ENCODE results near the gene TSPO. TPM values are rescaled to one million over a fixed set of nuclear protein-coding genes. Genes with fewer than 3 reads are reported as not detected.

The TSPO gene
- total RNA-seq, 1 experiment from 2014 or later, result 44.6 TPM

DNA sequence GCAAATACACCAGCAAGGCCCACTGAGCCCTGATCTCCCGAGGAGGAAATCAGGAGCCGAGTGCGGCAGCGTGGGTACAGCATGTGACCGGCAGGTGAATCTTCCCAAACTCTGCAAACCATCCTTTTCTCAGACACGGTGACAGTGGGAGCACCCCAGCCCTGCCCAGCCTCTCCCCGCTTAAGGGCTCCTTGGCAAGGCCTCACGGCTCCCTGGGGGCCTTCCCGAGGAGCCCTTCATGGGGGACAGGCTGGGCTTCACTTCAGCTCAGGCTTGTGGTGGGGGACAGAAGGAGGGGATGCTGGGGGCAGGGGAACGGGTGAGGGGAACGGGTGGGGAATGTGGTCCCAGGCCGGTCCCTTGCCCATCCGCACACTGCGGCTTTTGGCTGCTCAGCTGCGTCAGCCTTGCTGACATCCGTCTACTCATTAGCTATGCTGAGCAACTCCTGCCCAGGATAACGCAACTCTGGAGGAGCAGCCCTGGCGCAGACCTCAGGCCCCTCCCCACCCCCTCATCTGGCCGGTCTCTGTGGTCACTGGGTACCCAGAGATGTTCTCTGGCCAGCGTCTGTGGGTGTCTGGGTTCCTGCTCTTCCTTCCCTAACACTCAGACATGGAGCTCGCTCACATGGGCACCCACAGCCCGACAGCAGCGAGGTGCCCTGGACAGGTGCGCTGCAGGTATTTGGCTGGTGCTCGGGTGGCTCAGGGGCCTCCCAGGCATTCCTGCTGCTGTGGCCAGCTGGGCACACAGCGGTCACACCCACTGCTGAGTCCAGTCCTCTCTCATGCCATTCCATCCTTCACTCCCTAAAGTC is 57.6 kb downstream of the TSPO start:
- ChIA-PET POLR2A (no interaction called here), CTCF (no interaction called here)
- intact Hi-C loops (cut with micrococcal nuclease; ENCODE audit: unreplicated experiment), result no loop called here
- no peaks in the 10 kb centered on the region for H3K36me3 ChIP-seq (ENCODE audit: control insufficient read depth, insufficient read depth, low read length)
- Mint-ChIP-seq H3K36me3 (ENCODE audit: insufficient read depth, unreplicated experiment) (no peaks in the 10 kb centered on the region), H3K4me1 (ENCODE audit: low read depth, unreplicated experiment) (no peaks in the 10 kb centered on the region), H3K9me3 (ENCODE audit: unreplicated experiment) (no peaks in the 10 kb centered on the region), H3K27me3 (ENCODE audit: insufficient read depth, unreplicated experiment) (no peaks in the 10 kb centered on the region), H3K4me3 (ENCODE audit: unreplicated experiment) (no peak overlapping the region), H3K27ac (ENCODE audit: unreplicated experiment) (no peak overlapping the region)
- no peaks in the 10 kb centered on the region; the same call in 1 of the 2 replicates for H3K27me3 ChIP-seq (replicated peaks; ENCODE audit: control insufficient read depth, insufficient read depth, low read length)
- H3K9me3 ChIP-seq, result no peaks in the 10 kb centered on the region
- no peak overlapping the region for H3K4me3 ChIP-seq (ENCODE audit: low read depth, low read length)
- TF ChIP-seq, protein P1, sequence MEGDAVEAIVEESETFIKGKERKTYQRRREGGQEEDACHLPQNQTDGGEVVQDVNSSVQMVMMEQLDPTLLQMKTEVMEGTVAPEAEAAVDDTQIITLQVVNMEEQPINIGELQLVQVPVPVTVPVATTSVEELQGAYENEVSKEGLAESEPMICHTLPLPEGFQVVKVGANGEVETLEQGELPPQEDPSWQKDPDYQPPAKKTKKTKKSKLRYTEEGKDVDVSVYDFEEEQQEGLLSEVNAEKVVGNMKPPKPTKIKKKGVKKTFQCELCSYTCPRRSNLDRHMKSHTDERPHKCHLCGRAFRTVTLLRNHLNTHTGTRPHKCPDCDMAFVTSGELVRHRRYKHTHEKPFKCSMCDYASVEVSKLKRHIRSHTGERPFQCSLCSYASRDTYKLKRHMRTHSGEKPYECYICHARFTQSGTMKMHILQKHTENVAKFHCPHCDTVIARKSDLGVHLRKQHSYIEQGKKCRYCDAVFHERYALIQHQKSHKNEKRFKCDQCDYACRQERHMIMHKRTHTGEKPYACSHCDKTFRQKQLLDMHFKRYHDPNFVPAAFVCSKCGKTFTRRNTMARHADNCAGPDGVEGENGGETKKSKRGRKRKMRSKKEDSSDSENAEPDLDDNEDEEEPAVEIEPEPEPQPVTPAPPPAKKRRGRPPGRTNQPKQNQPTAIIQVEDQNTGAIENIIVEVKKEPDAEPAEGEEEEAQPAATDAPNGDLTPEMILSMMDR (IDR thresholded peaks at IDR 0.05; ENCODE audit: insufficient read depth in 1 of 2, low read depth in 1 of 2, low read length in 1 of 2, severe bottlenecking in 1 of 2, unreplicated experiment in 1 of 2), result no peak
- DNase-seq, result no peak
- H3K4me1 ChIP-seq, result no peaks in the 10 kb centered on the region
- no TSS peak for BruUV-seq (replicated peaks)

GRCh38 chr22:43209523-43209890 is 58.1 kb downstream of the TSPO start:
- no peak overlapping the region for H3K4me3 Mint-ChIP-seq (ENCODE audit: unreplicated experiment)
- POLR2A ChIA-PET, result no interaction called here
- H3K27ac Mint-ChIP-seq (ENCODE audit: unreplicated experiment), result no peak overlapping the region
- no peaks in the 10 kb centered on the region; the same call in 1 of the 2 replicates for H3K27me3 ChIP-seq (replicated peaks; ENCODE audit: control insufficient read depth, insufficient read depth, low read length)
- no peaks in the 10 kb centered on the region for H3K4me1 Mint-ChIP-seq (ENCODE audit: low read depth, unreplicated experiment)
- no peaks in the 10 kb centered on the region for H3K4me1 ChIP-seq
- H3K9me3 ChIP-seq, result no peaks in the 10 kb centered on the region
- CTCF ChIA-PET, result no interaction called here
- H3K9me3 Mint-ChIP-seq (ENCODE audit: unreplicated experiment), result no peaks in the 10 kb centered on the region
- BruUV-seq (replicated peaks), result no TSS peak
- H3K36me3 Mint-ChIP-seq (ENCODE audit: insufficient read depth, unreplicated experiment), result no peaks in the 10 kb centered on the region
- no peak overlapping the region for H3K4me3 ChIP-seq (ENCODE audit: low read depth, low read length)
- no peaks in the 10 kb centered on the region for H3K36me3 ChIP-seq (ENCODE audit: control insufficient read depth, insufficient read depth, low read length)
- no peaks in the 10 kb centered on the region for H3K27me3 Mint-ChIP-seq (ENCODE audit: insufficient read depth, unreplicated experiment)
- intact Hi-C loops (cut with micrococcal nuclease; ENCODE audit: unreplicated experiment), result no loop called here
- DNase-seq, result no peak
- TF ChIP-seq, protein P1 (IDR thresholded peaks at IDR 0.05; ENCODE audit: insufficient read depth in 1 of 2, low read depth in 1 of 2, low read length in 1 of 2, severe bottlenecking in 1 of 2, unreplicated experiment in 1 of 2), result no peak

- ChIA-PET POLR2A (no interaction called here), CTCF (no interaction called here)
- no TSS peak for BruUV-seq (replicated peaks)
- Mint-ChIP-seq H3K36me3 (ENCODE audit: insufficient read depth, unreplicated experiment) (no peaks in the 10 kb centered on the region), H3K9me3 (ENCODE audit: unreplicated experiment) (no peaks in the 10 kb centered on the region), H3K4me1 (ENCODE audit: low read depth, unreplicated experiment) (no peaks in the 10 kb centered on the region), H3K4me3 (ENCODE audit: unreplicated experiment) (no peak overlapping the region), H3K27ac (ENCODE audit: unreplicated experiment) (no peak overlapping the region), H3K27me3 (ENCODE audit: insufficient read depth, unreplicated experiment) (no peaks in the 10 kb centered on the region)
- Histone ChIP-seq H3K27me3 (replicated peaks; ENCODE audit: control insufficient read depth, insufficient read depth, low read length) (no peaks in the 10 kb centered on the region; the same call in 1 of the 2 replicates), H3K4me1 (no peaks in the 10 kb centered on the region), H3K36me3 (ENCODE audit: control insufficient read depth, insufficient read depth, low read length) (no peaks in the 10 kb centered on the region), H3K9me3 (no peaks in the 10 kb centered on the region), H3K4me3 (ENCODE audit: low read depth, low read length) (no peak overlapping the region)
- TF ChIP-seq, protein P1 (IDR thresholded peaks at IDR 0.05; ENCODE audit: insufficient read depth in 1 of 2, low read depth in 1 of 2, low read length in 1 of 2, severe bottlenecking in 1 of 2, unreplicated experiment in 1 of 2), result no peak
- DNase-seq, result no peak
- intact Hi-C loops (cut with micrococcal nuclease; ENCODE audit: unreplicated experiment), result no loop called here
Measured at GRCh38 chr22:43209971-43210370, 58.6 kb downstream of the TSPO start.

Measured in Caco-2 (cell line).